AG10803 (cell line): ENCODE measurements around the gene STARD8.

ENCODE experiments used
- DNase-seq: peaks from one replicate; pipeline ENCODE4 v3.0.0; 2010; ENCODE audit warnings: low read depth
- H3K4me3 ChIP-seq: 2 replicates; pipeline ENCODE4 v1.5.1; 2011; ENCODE audit warnings: mild to moderate bottlenecking, low read length, control low read depth
- CTCF ChIP-seq: conservative IDR thresholded peaks from 2 replicates; pipeline ENCODE4 v1.5.1; 2011; ENCODE audit warnings: mild to moderate bottlenecking, low read length, control low read depth, inconsistent platforms

The STARD8 gene

GRCh38 chrX:68718443-68718820 lies 71.0 kb downstream of the STARD8 start:
- no peak for DNase-seq
- no peak for TF ChIP-seq CTCF
- no peak overlapping the region for H3K4me3 ChIP-seq

GRCh38 chrX:68719181-68719903 lies 71.9 kb downstream of the STARD8 start:
- H3K4me3 ChIP-seq = no peak overlapping the region
- no peak for DNase-seq
- TF ChIP-seq CTCF = no peak

GRCh38 chrX:68719904-68720614 lies 72.6 kb downstream of the STARD8 start:
- TF ChIP-seq CTCF = peak; percentile 18; the same call in 1 of the 2 replicates
- no peak overlapping the region for H3K4me3 ChIP-seq
- DNase-seq = no peak

GRCh38 chrX:68720851-68721250 lies 73.4 kb downstream of the STARD8 start:
- TF ChIP-seq CTCF = no peak
- DNase-seq = no peak
- no peak overlapping the region for H3K4me3 ChIP-seq

GRCh38 chrX:68721546-68721945 lies 74.1 kb downstream of the STARD8 start:
- DNase-seq = no peak
- no peak for TF ChIP-seq CTCF
- H3K4me3 ChIP-seq = no peak overlapping the region

- TF ChIP-seq CTCF = no peak
- H3K4me3 ChIP-seq = no peak overlapping the region
- DNase-seq = no peak
Observed at GRCh38 chrX:68721991-68722860, 74.8 kb downstream of the STARD8 start.
